ENCODE measurements around the gene MOXD1.

Gene MOXD1

GRCh38 chr6:132348231-132348630 lies 53.0 kb downstream of the MOXD1 start:
- no peak for TF ChIP-seq CTCF (IDR thresholded peaks at IDR 0.05)
- Histone ChIP-seq H3K27me3 (no peaks in the 10 kb centered on the region), H3K4me3 (ENCODE audit: low read depth in 1 of 2, low read length in 1 of 2) (no peak overlapping the region), H3K9me3 (no peaks in the 10 kb centered on the region), H3K36me3 (no peaks in the 10 kb centered on the region), H3K4me1 (ENCODE audit: control insufficient read depth in 1 of 2, insufficient read depth in 1 of 2, low read depth in 1 of 2, low read length in 1 of 2) (no peaks in the 10 kb centered on the region), H3K27ac (no peak overlapping the region)

GRCh38 chr6:132344811-132345210 lies 56.5 kb downstream of the MOXD1 start:
- Histone ChIP-seq H3K4me3 (ENCODE audit: low read depth in 1 of 2, low read length in 1 of 2) (no peak overlapping the region), H3K36me3 (no peaks in the 10 kb centered on the region)
- no peak for TF ChIP-seq CTCF (IDR thresholded peaks at IDR 0.05)

DNA sequence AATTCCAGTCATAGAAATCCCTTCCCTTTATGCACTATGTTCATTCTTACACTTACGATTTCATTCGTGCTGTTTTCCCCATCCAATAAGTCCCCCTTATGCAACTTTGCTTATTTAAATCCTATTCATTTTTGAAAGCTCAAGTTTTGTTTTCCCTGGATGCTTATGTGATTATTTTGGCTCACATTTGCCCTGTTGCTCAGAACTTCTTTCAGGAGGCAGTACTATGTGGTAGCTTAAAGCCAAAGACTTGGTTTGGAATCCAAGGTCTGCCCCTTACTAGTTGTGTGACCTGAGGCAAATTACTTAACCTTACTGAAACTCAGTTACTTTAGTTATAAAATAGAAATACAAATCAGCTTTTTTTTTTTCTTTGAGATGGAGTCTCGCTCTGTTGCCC lies 59.6 kb downstream of the MOXD1 start:
- no peaks in the 10 kb centered on the region for H3K4me1 ChIP-seq (ENCODE audit: control insufficient read depth in 1 of 2, insufficient read depth in 1 of 2, low read depth in 1 of 2, low read length in 1 of 2)
- H3K4me3 ChIP-seq (ENCODE audit: low read depth in 1 of 2, low read length in 1 of 2) = no peak overlapping the region
- H3K9me3 ChIP-seq = no peaks in the 10 kb centered on the region
- TF ChIP-seq CTCF (IDR thresholded peaks at IDR 0.05) = no peak
- no peaks in the 10 kb centered on the region for H3K36me3 ChIP-seq
- no peak overlapping the region for H3K27ac ChIP-seq
- no peaks in the 10 kb centered on the region for H3K27me3 ChIP-seq

More at GRCh38 chr6:132344811-132345210, 56.5 kb downstream of the MOXD1 start:
- Histone ChIP-seq H3K4me1 (ENCODE audit: control insufficient read depth in 1 of 2, insufficient read depth in 1 of 2, low read depth in 1 of 2, low read length in 1 of 2) (no peaks in the 10 kb centered on the region), H3K9me3 (no peaks in the 10 kb centered on the region), H3K27ac (no peak overlapping the region), H3K27me3 (no peaks in the 10 kb centered on the region)

DNA sequence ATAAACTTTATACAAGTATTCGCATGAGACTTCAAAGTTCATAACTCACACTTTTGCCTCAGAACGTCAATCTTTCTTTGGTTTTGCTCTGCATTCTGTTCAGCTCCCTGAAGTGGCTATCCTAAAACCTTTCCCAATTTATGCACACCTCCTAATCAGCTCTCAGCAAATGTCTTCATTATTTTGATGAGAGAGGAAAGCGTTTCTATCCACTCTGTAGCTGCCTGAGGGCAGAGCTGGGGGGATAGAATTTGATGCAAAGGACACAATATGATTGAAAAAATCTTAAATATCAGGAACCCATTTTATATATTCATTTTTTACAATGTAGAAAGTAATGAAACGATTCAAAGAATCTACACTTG lies 66.8 kb downstream of the MOXD1 start:
- no peak overlapping the region for H3K27ac ChIP-seq
- TF ChIP-seq CTCF (IDR thresholded peaks at IDR 0.05) = no peak
- H3K4me1 ChIP-seq (ENCODE audit: control insufficient read depth in 1 of 2, insufficient read depth in 1 of 2, low read depth in 1 of 2, low read length in 1 of 2) = no peaks in the 10 kb centered on the region
- no peaks in the 10 kb centered on the region for H3K27me3 ChIP-seq
- no peak overlapping the region for H3K4me3 ChIP-seq (ENCODE audit: low read depth in 1 of 2, low read length in 1 of 2)
- H3K9me3 ChIP-seq = no peaks in the 10 kb centered on the region
- H3K36me3 ChIP-seq = no peaks in the 10 kb centered on the region

- Histone ChIP-seq H3K9me3 (no peaks in the 10 kb centered on the region), H3K27me3 (no peaks in the 10 kb centered on the region), H3K4me3 (ENCODE audit: low read depth in 1 of 2, low read length in 1 of 2) (no peak overlapping the region), H3K4me1 (ENCODE audit: control insufficient read depth in 1 of 2, insufficient read depth in 1 of 2, low read depth in 1 of 2, low read length in 1 of 2) (no peaks in the 10 kb centered on the region), H3K27ac (no peak overlapping the region), H3K36me3 (no peaks in the 10 kb centered on the region)
- no peak for TF ChIP-seq CTCF (IDR thresholded peaks at IDR 0.05)
These were observed 67.4 kb downstream of the MOXD1 start for GRCh38 chr6:132333639-132334520.

Measured in neutrophil (primary cell).